ENCODE results near the gene AKAIN1.

The AKAIN1 gene, protein sequence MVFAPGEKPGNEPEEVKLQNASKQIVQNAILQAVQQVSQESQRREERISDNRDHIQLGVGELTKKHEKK

GRCh38 chr18:5197032-5197434 lies at the start of gene AKAIN1:
AKAIN1 (minus strand) TSS chr18:5197257; CDS start chr18:5197053, 204 bp downstream.
- H3K4me3 ChIP-seq (ENCODE audit: low read depth, low read length): no peak within 1 kb of the TSS
- TF ChIP-seq, protein P1, sequence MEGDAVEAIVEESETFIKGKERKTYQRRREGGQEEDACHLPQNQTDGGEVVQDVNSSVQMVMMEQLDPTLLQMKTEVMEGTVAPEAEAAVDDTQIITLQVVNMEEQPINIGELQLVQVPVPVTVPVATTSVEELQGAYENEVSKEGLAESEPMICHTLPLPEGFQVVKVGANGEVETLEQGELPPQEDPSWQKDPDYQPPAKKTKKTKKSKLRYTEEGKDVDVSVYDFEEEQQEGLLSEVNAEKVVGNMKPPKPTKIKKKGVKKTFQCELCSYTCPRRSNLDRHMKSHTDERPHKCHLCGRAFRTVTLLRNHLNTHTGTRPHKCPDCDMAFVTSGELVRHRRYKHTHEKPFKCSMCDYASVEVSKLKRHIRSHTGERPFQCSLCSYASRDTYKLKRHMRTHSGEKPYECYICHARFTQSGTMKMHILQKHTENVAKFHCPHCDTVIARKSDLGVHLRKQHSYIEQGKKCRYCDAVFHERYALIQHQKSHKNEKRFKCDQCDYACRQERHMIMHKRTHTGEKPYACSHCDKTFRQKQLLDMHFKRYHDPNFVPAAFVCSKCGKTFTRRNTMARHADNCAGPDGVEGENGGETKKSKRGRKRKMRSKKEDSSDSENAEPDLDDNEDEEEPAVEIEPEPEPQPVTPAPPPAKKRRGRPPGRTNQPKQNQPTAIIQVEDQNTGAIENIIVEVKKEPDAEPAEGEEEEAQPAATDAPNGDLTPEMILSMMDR (IDR thresholded peaks at IDR 0.05; ENCODE audit: low read depth, low read length): no peak

GRCh38 chr18:5244941-5245340 lies 47.9 kb upstream of the AKAIN1 start:
- H3K4me3 ChIP-seq (ENCODE audit: low read depth, low read length): no peak overlapping the region
- TF ChIP-seq, protein P1 (IDR thresholded peaks at IDR 0.05; ENCODE audit: low read depth, low read length): no peak

GRCh38 chr18:5239447-5239846 lies 42.4 kb upstream of the AKAIN1 start:
- peak overlapping the region; percentile 86 for H3K4me3 ChIP-seq (ENCODE audit: low read depth, low read length)
- TF ChIP-seq, protein P1 (IDR thresholded peaks at IDR 0.05; ENCODE audit: low read depth, low read length): no peak

DNA sequence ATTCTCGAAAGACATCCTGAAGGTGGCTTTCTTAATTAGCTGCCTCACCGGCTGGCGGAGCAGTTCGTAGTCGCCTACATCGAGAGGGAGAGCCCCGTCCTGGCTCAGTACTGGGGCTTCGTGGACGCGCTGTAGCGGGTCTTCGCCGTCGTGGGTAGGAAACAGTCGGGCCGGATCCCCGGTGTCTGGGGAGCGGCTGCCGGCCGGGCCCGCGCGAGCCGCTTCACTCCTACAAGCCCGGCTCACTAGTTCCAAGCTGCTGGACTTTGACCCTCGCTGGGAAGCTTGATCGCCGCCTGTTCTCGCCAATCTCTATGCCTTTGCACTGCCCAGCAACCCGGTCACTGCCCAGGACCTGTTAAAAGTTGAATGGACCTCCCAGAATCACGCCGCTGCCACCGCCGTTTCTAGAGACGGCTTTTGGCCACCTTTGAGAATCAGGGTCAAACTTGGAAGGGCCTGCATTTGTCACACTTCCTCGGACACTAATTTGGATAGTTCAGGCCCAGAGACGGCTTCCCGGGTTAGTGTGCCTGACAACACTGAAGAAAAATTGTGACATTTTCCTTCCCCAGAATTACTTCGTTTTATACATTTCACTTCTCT lies 41.4 kb upstream of the AKAIN1 start:
- H3K4me3 ChIP-seq (ENCODE audit: low read depth, low read length): peak overlapping the region; percentile 86
- TF ChIP-seq, protein P1 (IDR thresholded peaks at IDR 0.05; ENCODE audit: low read depth, low read length): no peak

DNA sequence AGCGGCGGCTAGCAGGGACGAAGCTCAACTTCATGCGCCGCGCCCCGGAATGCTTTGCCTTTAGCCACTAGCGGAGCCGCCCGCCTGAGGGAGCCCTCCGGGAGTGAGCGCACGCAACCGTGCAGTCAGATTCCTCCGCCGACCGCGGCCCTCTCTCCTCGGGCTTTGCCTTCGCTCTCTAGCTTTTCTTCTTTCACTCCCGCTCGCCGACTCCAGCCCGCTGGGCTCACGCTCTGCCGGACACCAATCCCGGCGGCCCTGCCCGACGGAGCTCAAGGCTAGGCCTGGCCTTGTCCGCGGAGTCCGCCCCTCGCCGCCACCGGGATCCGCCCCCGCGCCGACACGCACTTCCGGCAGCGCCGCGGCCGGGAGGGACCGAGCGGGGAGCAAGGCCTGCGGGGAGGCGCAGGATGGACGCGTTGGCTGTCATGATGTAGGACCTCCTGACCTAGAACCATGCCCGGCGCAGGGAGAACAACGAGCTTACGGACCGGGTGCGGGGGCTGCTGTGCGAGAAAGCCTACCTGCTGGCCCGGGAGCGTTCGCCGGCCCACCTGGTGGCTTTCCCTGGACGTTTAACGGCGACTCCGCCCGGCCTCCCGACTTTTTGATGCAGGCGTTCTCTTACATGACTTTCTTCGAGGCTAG lies 40.8 kb upstream of the AKAIN1 start:
- TF ChIP-seq, protein P1 (IDR thresholded peaks at IDR 0.05; ENCODE audit: low read depth, low read length): no peak
- H3K4me3 ChIP-seq (ENCODE audit: low read depth, low read length): peak overlapping the region; percentile 86

- TF ChIP-seq, protein P1 (IDR thresholded peaks at IDR 0.05; ENCODE audit: low read depth, low read length): no peak
- peak overlapping the region; percentile 86 for H3K4me3 ChIP-seq (ENCODE audit: low read depth, low read length)
Observed at GRCh38 chr18:5237083-5237722, 40.1 kb upstream of the AKAIN1 start.
